Effector memory CD8-positive, alpha-beta T cell (primary cell): ENCODE measurements around the gene MCL1.

Experiments used
- ATAC-seq: fragments of 150-1000 bp; cut with Tn5 transposase; replicated peaks from 2 replicates; pipeline ENCODE4 v1.10.0; 2021; ENCODE audit warnings: mild to moderate bottlenecking, moderate library complexity
- DNase-seq, 3 experiments: peaks; one replicate each; pipeline ENCODE4 v3.0.0; 2021
- H3K27ac Mint-ChIP-seq, 2 donors: one replicate each; pipeline ENCODE4 v1.8.0; 2022; ENCODE audit warnings: mild to moderate bottlenecking in 2 of 2, mixed read lengths in 2 of 2, moderate library complexity in 2 of 2
- H3K27me3 Mint-ChIP-seq, 2 donors: one replicate each; pipeline ENCODE4 v1.8.0; 2022; ENCODE audit warnings: mixed read lengths in 2 of 2
- H3K36me3 Mint-ChIP-seq: one replicate; pipeline ENCODE4 v1.8.0; 2022; ENCODE audit warnings: mild to moderate bottlenecking, moderate library complexity, mixed read lengths; ENCODE audit not compliant: insufficient read depth
- H3K4me1 Mint-ChIP-seq, 2 donors: one replicate each; pipeline ENCODE4 v1.8.0; 2022; ENCODE audit warnings: low read depth in 2 of 2, mixed read lengths in 2 of 2
- H3K4me3 Mint-ChIP-seq, 2 donors: one replicate each; pipeline ENCODE4 v1.8.0; 2022; ENCODE audit warnings: mild to moderate bottlenecking in 2 of 2, mixed read lengths in 2 of 2, moderate library complexity in 2 of 2
- H3K9me3 Mint-ChIP-seq, 2 donors: one replicate each; pipeline ENCODE4 v1.8.0; 2022; ENCODE audit warnings: mixed read lengths in 2 of 2

MCL1 gene

DNA sequence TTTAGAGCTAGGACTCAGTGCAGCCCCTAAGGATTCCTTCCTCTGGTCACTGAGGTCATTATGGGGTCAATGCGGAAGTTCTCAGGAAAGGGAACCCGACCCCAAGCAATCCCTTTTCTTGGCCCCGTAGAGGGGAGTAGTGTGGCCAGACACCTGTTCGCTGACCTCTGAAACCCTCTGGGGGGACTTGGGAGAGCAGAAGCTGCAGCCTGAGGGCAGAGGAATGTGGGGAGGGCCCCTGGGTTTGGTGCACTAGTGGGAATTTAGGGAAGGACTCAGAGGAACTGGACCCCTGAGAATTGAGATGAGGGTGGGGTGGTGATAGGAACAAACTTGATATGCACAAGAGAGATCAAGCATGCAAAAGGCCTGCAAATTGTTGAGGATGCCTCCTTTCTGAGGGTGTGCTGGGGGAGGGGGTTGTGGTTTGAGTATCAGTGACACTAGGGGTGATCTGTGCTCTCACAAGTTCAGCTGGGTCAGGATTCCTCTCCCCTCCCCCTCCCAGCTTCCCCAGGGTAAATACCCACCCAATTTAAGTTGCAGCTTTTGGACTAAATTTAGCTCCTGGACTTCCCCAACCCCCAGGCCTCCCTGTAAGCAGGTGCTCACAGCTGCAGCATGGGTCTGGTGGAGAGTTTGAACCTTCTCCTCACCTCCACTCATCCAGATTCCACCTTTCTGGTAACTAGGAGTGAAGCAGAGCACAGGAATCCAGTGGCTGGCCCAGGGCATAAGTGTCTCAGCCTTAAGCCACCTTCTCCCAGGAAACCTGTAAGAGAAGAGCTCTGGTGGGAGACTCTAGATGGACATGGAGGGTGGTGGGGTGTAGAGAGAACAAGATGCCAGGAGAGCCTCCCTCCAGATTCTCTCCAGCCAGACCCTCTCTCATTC lies 16.7 kb downstream of the MCL1 start:
- DNase-seq (peak; percentile 46 to 57 (median 48)), ATAC-seq (peak; percentile 28)
- no peaks in the 10 kb centered on the region for H3K27me3 Mint-ChIP-seq
- peaks cover 62 to 69% of the 10 kb centered on the region in 2 donors for H3K4me1 Mint-ChIP-seq
- H3K27ac Mint-ChIP-seq: peak overlapping the region; percentile 98 to 99
- no peaks in the 10 kb centered on the region for H3K9me3 Mint-ChIP-seq
- H3K4me3 Mint-ChIP-seq: peak overlapping the region; percentile 86 to 93
- peaks cover 59% of the 10 kb centered on the region for H3K36me3 Mint-ChIP-seq

DNA sequence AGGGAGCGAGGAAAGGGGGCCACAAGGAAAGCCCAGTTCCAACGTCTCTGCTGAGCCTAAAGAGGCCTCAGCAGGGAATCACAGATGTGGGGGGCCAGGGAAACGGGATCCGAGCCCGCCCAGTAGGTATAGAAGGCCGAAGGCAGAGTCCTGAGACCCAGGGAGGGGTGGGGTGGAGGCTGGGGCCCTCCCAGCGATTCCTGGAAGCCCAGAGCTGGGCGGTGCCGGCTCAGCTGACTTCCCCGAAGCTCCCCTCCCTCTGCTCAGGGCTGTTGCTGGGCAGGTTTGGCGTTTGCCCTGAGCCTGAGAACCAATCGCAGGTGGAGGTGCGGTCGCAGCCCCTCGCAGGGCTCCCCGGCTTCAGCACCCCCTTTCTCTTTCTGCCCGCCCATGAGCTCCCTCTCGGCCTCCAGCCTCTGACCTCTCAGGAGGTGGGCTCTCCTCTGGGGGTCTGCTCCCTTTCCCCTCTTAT lies 17.4 kb downstream of the MCL1 start:
- Mint-ChIP-seq H3K36me3 (peaks cover 52% of the 10 kb centered on the region), H3K4me3 (peak overlapping the region; percentile 86 to 93), H3K27me3 (no peaks in the 10 kb centered on the region), H3K9me3 (no peaks in the 10 kb centered on the region), H3K4me1 (peaks cover 55 to 62% of the 10 kb centered on the region in 2 donors), H3K27ac (peak overlapping the region; percentile 98 to 99)
- DNase-seq (peak; percentile 57 to 60 (median 57)), ATAC-seq (peak; percentile 39)

DNA sequence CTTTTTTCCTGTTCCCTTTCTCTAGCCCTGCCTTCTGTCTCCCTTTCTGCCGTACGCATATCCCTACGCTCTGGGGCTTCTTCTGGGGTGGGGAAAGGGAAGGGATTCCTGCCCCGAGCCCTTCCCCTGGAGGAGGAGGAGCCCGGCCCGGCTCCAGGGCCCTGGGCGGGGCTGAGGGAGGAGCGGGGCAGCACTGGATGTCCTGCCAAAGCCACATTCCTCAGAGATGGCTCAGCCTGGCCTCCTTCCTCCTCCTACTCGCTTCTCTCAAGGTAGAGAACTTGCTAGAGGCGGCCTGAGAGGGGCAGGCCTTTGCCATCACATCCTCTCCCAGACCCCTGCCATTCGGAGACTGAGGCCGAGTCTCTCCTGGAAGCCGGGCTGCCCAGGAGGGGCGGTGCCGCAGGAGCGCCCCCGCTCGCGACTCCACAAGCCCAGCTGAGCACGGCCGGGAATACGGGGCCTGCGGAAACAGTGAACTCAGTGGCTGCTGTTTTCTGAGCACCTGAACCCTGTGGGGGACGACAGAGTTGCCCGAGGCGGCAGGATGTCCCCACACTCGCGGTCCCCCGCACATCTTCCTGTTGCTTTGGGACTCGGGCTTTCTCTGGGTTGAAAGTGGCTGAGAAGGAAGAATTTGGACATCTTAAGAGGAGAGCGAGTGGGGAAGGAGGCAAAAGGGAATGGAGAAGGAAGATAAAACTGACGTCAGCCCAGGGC lies 18.0 kb downstream of the MCL1 start:
- DNase-seq (peak in 1 of 3 experiments; percentile 60), ATAC-seq (peak; percentile 35)
- Mint-ChIP-seq H3K27me3 (no peaks in the 10 kb centered on the region), H3K9me3 (no peaks in the 10 kb centered on the region), H3K27ac (peak overlapping the region; percentile 98 to 99), H3K36me3 (peaks cover 50% of the 10 kb centered on the region), H3K4me1 (peaks cover 49 to 59% of the 10 kb centered on the region in 2 donors), H3K4me3 (peak overlapping the region; percentile 86 to 93)

GRCh38 chr1:150560576-150561253 lies 18.7 kb downstream of the MCL1 start:
- H3K36me3 Mint-ChIP-seq: peaks cover 43% of the 10 kb centered on the region
- H3K9me3 Mint-ChIP-seq: no peaks in the 10 kb centered on the region
- peaks cover 43 to 53% of the 10 kb centered on the region in 2 donors for H3K4me1 Mint-ChIP-seq
- H3K27me3 Mint-ChIP-seq: no peaks in the 10 kb centered on the region
- peak; percentile 77 to 82 (median 77) for DNase-seq
- peak overlapping the region; percentile 86 to 93 for H3K4me3 Mint-ChIP-seq
- ATAC-seq: peak; percentile 39
- peak overlapping the region; percentile 98 to 99 for H3K27ac Mint-ChIP-seq

DNA sequence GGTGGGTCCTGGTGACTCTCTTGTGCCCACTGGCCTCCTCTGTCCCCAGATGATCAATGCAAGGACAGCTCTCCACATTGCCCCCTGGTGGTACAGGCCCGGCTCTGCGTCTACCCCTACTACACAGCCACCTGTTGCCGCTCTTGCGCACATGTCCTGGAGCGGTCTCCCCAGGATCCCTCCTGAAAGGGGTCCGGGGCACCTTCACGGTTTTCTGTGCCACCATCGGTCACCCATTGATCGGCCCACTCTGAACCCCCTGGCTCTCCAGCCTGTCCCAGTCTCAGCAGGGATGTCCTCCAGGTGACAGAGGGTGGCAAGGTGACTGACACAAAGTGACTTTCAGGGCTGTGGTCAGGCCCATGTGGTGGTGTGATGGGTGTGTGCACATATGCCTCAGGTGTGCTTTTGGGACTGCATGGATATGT lies 19.4 kb downstream of the MCL1 start:
- Mint-ChIP-seq H3K4me1 (peaks cover 42 to 50% of the 10 kb centered on the region in 2 donors), H3K4me3 (peak overlapping the region; percentile 86 to 93), H3K9me3 (no peaks in the 10 kb centered on the region), H3K27ac (peak overlapping the region; percentile 98 to 99), H3K27me3 (no peaks in the 10 kb centered on the region), H3K36me3 (peaks cover 48% of the 10 kb centered on the region)
- DNase-seq: peak; percentile 71 to 77 (median 75)
- ATAC-seq: peak; percentile 12

- Mint-ChIP-seq H3K4me3 (peak overlapping the region in 1 of 2 donors; percentile 86), H3K9me3 (no peaks in the 10 kb centered on the region), H3K36me3 (peaks cover 50% of the 10 kb centered on the region), H3K27ac (peak overlapping the region in 1 of 2 donors; percentile 99), H3K4me1 (peaks cover 39 to 47% of the 10 kb centered on the region in 2 donors), H3K27me3 (no peaks in the 10 kb centered on the region)
- DNase-seq: no peak
- ATAC-seq: no peak
Observed at GRCh38 chr1:150559656-150560010, 19.8 kb downstream of the MCL1 start.

- peaks cover 36 to 41% of the 10 kb centered on the region in 2 donors for H3K4me1 Mint-ChIP-seq
- no peak for ATAC-seq
- no peaks in the 10 kb centered on the region for H3K27me3 Mint-ChIP-seq
- no peaks in the 10 kb centered on the region for H3K9me3 Mint-ChIP-seq
- no peak for DNase-seq
- H3K4me3 Mint-ChIP-seq: peak overlapping the region in 1 of 2 donors; percentile 86
- H3K36me3 Mint-ChIP-seq: peaks cover 51% of the 10 kb centered on the region
- H3K27ac Mint-ChIP-seq: peak overlapping the region in 1 of 2 donors; percentile 99
Observed at GRCh38 chr1:150558761-150559655, 20.4 kb downstream of the MCL1 start.

- peaks cover 29 to 34% of the 10 kb centered on the region in 2 donors for H3K4me1 Mint-ChIP-seq
- DNase-seq (no peak), ATAC-seq (no peak)
- H3K4me3 Mint-ChIP-seq: no peak overlapping the region
- H3K36me3 Mint-ChIP-seq: peaks cover 44% of the 10 kb centered on the region
- H3K27ac Mint-ChIP-seq: no peak overlapping the region
- no peaks in the 10 kb centered on the region for H3K9me3 Mint-ChIP-seq
- no peaks in the 10 kb centered on the region for H3K27me3 Mint-ChIP-seq
Observed at GRCh38 chr1:150558303-150558704, 21.1 kb downstream of the MCL1 start.

DNA sequence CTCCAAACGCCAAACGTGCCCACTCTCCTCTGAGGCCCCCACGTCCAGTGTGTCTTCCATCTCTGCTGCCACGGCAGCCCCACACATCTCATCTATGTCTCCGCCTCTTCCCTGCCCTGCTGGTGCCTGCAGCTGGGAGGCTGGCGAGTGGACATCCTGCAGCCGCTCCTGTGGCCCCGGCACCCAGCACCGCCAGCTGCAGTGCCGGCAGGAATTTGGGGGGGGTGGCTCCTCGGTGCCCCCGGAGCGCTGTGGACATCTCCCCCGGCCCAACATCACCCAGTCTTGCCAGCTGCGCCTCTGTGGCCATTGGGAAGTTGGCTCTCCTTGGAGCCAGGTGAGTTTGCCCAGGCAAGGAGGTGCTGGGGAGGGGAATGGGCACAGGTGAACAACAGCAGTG lies 21.6 kb downstream of the MCL1 start:
- no peak for DNase-seq
- ATAC-seq: no peak
- Mint-ChIP-seq H3K4me1 (peaks cover 24 to 29% of the 10 kb centered on the region in 2 donors), H3K9me3 (no peaks in the 10 kb centered on the region), H3K27ac (no peak overlapping the region), H3K4me3 (no peak overlapping the region), H3K36me3 (peaks cover 39% of the 10 kb centered on the region), H3K27me3 (no peaks in the 10 kb centered on the region)

DNA sequence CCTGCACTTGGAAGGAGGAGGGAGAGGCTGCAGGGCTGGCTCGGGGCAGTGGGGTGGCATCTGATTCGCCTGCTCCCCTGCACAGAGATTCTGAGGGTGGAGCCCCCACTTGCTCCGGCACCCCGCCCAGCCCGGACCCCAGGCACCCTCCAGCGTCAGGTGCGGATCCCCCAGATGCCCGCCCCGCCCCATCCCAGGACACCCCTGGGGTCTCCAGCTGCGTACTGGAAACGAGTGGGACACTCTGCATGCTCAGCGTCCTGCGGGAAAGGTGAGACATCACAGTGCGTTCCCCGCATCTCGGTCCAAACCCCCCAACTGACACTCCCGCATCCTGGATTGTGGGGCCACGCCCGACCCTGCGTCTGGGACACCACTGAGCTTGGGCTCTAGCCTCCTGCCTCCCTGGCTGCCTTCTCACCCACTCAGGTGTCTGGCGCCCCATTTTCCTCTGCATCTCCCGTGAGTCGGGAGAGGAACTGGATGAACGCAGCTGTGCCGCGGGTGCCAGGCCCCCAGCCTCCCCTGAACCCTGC lies 22.3 kb downstream of the MCL1 start:
- Mint-ChIP-seq H3K4me3 (no peak overlapping the region), H3K27ac (no peak overlapping the region), H3K36me3 (peaks cover 33% of the 10 kb centered on the region), H3K27me3 (no peaks in the 10 kb centered on the region), H3K9me3 (no peaks in the 10 kb centered on the region), H3K4me1 (peaks cover 20 to 29% of the 10 kb centered on the region in 2 donors)
- DNase-seq: no peak
- no peak for ATAC-seq

- H3K4me1 Mint-ChIP-seq: peaks cover 20 to 23% of the 10 kb centered on the region in 2 donors
- peaks cover 27% of the 10 kb centered on the region for H3K36me3 Mint-ChIP-seq
- no peak for ATAC-seq
- H3K27me3 Mint-ChIP-seq: no peaks in the 10 kb centered on the region
- no peak overlapping the region for H3K4me3 Mint-ChIP-seq
- H3K27ac Mint-ChIP-seq: peak overlapping the region in 1 of 2 donors; percentile 51
- no peaks in the 10 kb centered on the region for H3K9me3 Mint-ChIP-seq
- no peak for DNase-seq
Observed at GRCh38 chr1:150555971-150556865, 23.2 kb downstream of the MCL1 start.
